GM12878 (cell line): ENCODE measurements around the gene BRD2. TPM values are rescaled to one million over a fixed set of nuclear protein-coding genes. Genes with fewer than 3 reads are reported as not detected.
A peak's percentile ranks its signal among the peaks of the same experiment; 100 is the strongest.

ENCODE experiments used
- ATAC-seq: fragments of 200-7000 bp; cut with Tn5 transposase; 3 replicates; pipeline ENCODE4 v1.9.1; 2020; ENCODE audit warnings: mild to moderate bottlenecking, moderate library complexity
- BruUV-seq: library from RNA; stranded (reverse); fragments of 400-500 nt; replicated peaks from 2 replicates; lab custom pipeline; 2021; lab: Mats Ljungman, UMichigan
- CTCF ChIA-PET: fragments of 300-600 bp; sonication (Branson Sonifier 250); formaldehyde crosslinking; extraction: SDS; loops from one replicate; lab custom pipeline; 2021; ENCODE audit warnings: inconsistent platforms; lab: Yijun Ruan, JAX
- POLR2A ChIA-PET: fragments of 350-600 bp; formaldehyde crosslinking; extraction: SDS; loops from one replicate; lab custom pipeline; 2021; ENCODE audit warnings: inconsistent platforms; lab: Charles Lee
- RAD21 ChIA-PET: fragments of 300-600 bp; sonication (Branson Sonifier 250); formaldehyde crosslinking; loops from one replicate; lab custom pipeline; 2023; ENCODE audit warnings: antibody characterized with exemption; ENCODE audit not compliant: unreplicated experiment; lab: Charles Lee
- SMC1A ChIA-PET: fragments of 300-600 bp; sonication (Branson Sonifier 250); formaldehyde crosslinking; loops from one replicate; lab custom pipeline; 2023; ENCODE audit not compliant: unreplicated experiment, uncharacterized antibody; lab: Charles Lee
- DNase-seq: peaks from one replicate; pipeline ENCODE4 v3.0.0-alpha.2; 2011; ENCODE audit warnings: low read depth, low spot score
- FAIRE-seq: peaks from 3 replicates; lab custom pipeline; 2011; peaks lifted over from hg19 to GRCh38; lab: Jason Lieb, UNC
- H2AFZ ChIP-seq: 2 replicates; pipeline ENCODE4 v1.6.0; 2011; ENCODE audit warnings: low read depth, low read length, control low read depth; ENCODE audit not compliant: control insufficient read depth
- H3K27ac ChIP-seq: 2 replicates; pipeline ENCODE4 v1.5.1; 2011; ENCODE audit warnings: control low read depth; ENCODE audit not compliant: control insufficient read depth, insufficient read depth
- H3K27me3 ChIP-seq, 2 experiments: replicated peaks in 1 of 2; 2 replicates each; pipeline versions ENCODE4 v1.6.0 to v1.6.1; 2011; ENCODE audit warnings: low read length in 1 of 2; ENCODE audit not compliant: control insufficient read depth in 2 of 2, insufficient read depth in 2 of 2
- H3K36me3 ChIP-seq, 2 experiments: 2 replicates each; pipeline ENCODE4 v1.5.1; 2011; ENCODE audit warnings: low read length in 1 of 2; ENCODE audit not compliant: control insufficient read depth in 2 of 2, insufficient read depth in 2 of 2
- H3K4me1 ChIP-seq: 2 replicates; pipeline ENCODE4 v1.6.1; 2011; ENCODE audit warnings: mild to moderate bottlenecking, low read length, moderate library complexity, mixed read lengths; ENCODE audit not compliant: control insufficient read depth, insufficient read depth
- H3K4me2 ChIP-seq: 2 replicates; pipeline ENCODE4 v1.6.0; 2011; ENCODE audit warnings: control low read depth; ENCODE audit not compliant: control insufficient read depth, insufficient read depth
- H3K4me3 ChIP-seq: fragments of 200-600 bp; sonication (generic); 2 replicates; pipeline ENCODE4 v1.5.1; 2016
- H3K79me2 ChIP-seq: 2 replicates; pipeline ENCODE4 v1.6.0; 2011; ENCODE audit warnings: low read length; ENCODE audit not compliant: control insufficient read depth, insufficient read depth
- H3K9ac ChIP-seq: 2 replicates; pipeline ENCODE4 v1.8.0; 2011; ENCODE audit warnings: low read length, control low read depth, mixed read lengths; ENCODE audit not compliant: control insufficient read depth, insufficient read depth
- H3K9me3 ChIP-seq: replicated peaks from 3 replicates; pipeline ENCODE4 v1.5.1; 2011; ENCODE audit warnings: mild to moderate bottlenecking, low read length; ENCODE audit not compliant: control insufficient read depth, insufficient read depth
- H4K20me1 ChIP-seq: 2 replicates; pipeline ENCODE4 v1.6.0; 2011; ENCODE audit not compliant: control insufficient read depth, insufficient read depth
- POLR2A ChIP-seq: IDR thresholded peaks from 2 replicates; pipeline ENCODE4 v1.6.1; 2011; ENCODE audit warnings: low read depth, mild to moderate bottlenecking, low read length
- POLR2AphosphoS2 ChIP-seq: IDR thresholded peaks from 2 replicates; pipeline ENCODE4 v1.6.1; 2011; ENCODE audit warnings: low read depth, mild to moderate bottlenecking, low read length, improper control_type of control experiment, moderate library complexity
- POLR2AphosphoS5 ChIP-seq: IDR thresholded peaks from 2 replicates; pipeline ENCODE4 v1.6.1; 2011; ENCODE audit warnings: mild to moderate bottlenecking, low read length, inconsistent platforms
- SMAD5 ChIP-seq: IDR thresholded peaks from 2 replicates; pipeline ENCODE4 v1.6.1; 2016; ENCODE audit warnings: antibody characterized with exemption, low read depth
- YBX1 ChIP-seq: fragments of 450-650 bp; IDR thresholded peaks from 2 replicates; pipeline ENCODE4 v1.6.1; 2016; ENCODE audit warnings: antibody characterized with exemption
- WGBS: methylation state at CpG from one replicate; pipeline ENCODE4 v1.1.6; 2016; ENCODE audit warnings: low lambda C conversion rate; ENCODE audit not compliant: insufficient replicate concordance, insufficient coverage; ENCODE audit errors: missing lambda C conversion rate; 5-methylcytosine and 5-hydroxymethylcytosine counted together
- in situ Hi-C: fragments of 300-500 bp; cut with MboI; formaldehyde crosslinking; loops from 9 replicates; pipeline ENCODE4 v1.14.3; 2018; ENCODE audit warnings: mixed read lengths
- intact Hi-C: fragments of 100-400 bp; cut with micrococcal nuclease; formaldehyde crosslinking; loops from one replicate; pipeline ENCODE4 v1.14.2; 2022; ENCODE audit not compliant: unreplicated experiment
- polyA plus RNA-seq, 11 experiments: library from polyadenylated mRNA; depleted of rRNA in 4 of 11; unstranded in 6 of 11; stranded (reverse) in 5 of 11; fragments of >200 nt; fragmentation: Nextera tagmentation in 4 of 11; fragmentation: Illumina TruSeq in 1 of 11; extraction: Ambion mirVana in 4 of 11; extraction: Trizol in 1 of 11; gene quantifications; 1 replicate in 1 of 11; 2 replicates in 10 of 11; pipeline versions ENCODE4 v1.2.1 to v1.2.3, GENCODE V29; 2011 to 2016; ENCODE audit warnings: inconsistent platforms in 2 of 11, missing spikeins in 2 of 11, low read depth in 1 of 11
- total RNA-seq, 4 experiments: library from RNA; depleted of rRNA in 3 of 4; stranded (reverse); fragments of >200 nt in 3 of 4; fragmentation: Illumina TruSeq in 1 of 4; extraction: Trizol in 1 of 4; gene quantifications; 2 replicates each; pipeline versions ENCODE4 v1.2.1 to v1.2.3, GENCODE V29; 2013 to 2021

The BRD2 gene
- total and polyA plus RNA-seq, 10 of the 15 experiments (the other 5 are each of a cell fraction or from before 2014, with no cell fraction given) = 32.2 to 239 (median 139) TPM

DNA sequence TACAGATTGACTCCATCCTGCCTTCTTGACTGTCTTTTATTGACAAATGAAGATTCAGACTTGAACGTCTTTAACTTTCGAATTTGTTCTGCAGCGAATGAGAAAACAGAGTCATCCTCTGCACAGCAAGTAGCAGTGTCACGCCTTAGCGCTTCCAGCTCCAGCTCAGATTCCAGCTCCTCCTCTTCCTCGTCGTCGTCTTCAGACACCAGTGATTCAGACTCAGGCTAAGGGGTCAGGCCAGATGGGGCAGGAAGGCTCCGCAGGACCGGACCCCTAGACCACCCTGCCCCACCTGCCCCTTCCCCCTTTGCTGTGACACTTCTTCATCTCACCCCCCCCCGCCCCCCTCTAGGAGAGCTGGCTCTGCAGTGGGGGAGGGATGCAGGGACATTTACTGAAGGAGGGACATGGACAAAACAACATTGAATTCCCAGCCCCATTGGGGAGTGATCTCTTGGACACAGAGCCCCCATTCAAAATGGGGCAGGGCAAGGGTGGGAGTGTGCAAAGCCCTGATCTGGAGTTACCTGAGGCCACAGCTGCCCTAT is 12.2 kb downstream of the BRD2 start:
- FAIRE-seq = no peak
- peaks cover 31% of the 10 kb centered on the region for H3K79me2 ChIP-seq
- RAD21 ChIA-PET = interaction anchor here (1.1 to 9.0 kb wide), 6 partner anchors 9 to 95 kb away, joined by 4 to 135 read pairs (median 5); partner anchors contain the start of genes HLA-DMA and HLA-DPB1
- ATAC-seq = no peak
- no peak overlapping the region for H3K27ac ChIP-seq
- in situ Hi-C loops = no loop called here
- H2AFZ ChIP-seq = no peak overlapping the region
- H3K9ac ChIP-seq = no peak overlapping the region
- H3K4me3 ChIP-seq = no peak overlapping the region
- WGBS = 75% methylated on average over 11 of the region's 11 CpGs
- SMC1A ChIA-PET = interaction anchor here (0.6 to 9.4 kb wide), 8 partner anchors 9 to 98 kb away, joined by 3 to 195 read pairs (median 8); partner anchors contain the start of gene HLA-DMA
- no peak for DNase-seq
- TF ChIP-seq POLR2AphosphoS5 (peak; percentile 24), YBX1 (no peak), SMAD5 (peak; percentile 49; the same call in 1 of the 2 replicates), POLR2A (peak; percentile 14; the same call in 1 of the 2 replicates), POLR2AphosphoS2 (0 out of 2 replicates have a peak, but pooled peaks have one; percentile 20)
- H3K36me3 ChIP-seq = peaks cover 42 to 47% of the 10 kb centered on the region in 2 experiments
- no peaks in the 10 kb centered on the region; the same call in 1 of the 2 replicates for H3K4me1 ChIP-seq
- CTCF ChIA-PET = interaction anchor here (0.7 to 3.6 kb wide), 13 partner anchors 8 to 195 kb away, joined by 3 to 32 read pairs (median 7); partner anchors contain the start of genes BRD2, HLA-DMA and TAP2
- H4K20me1 ChIP-seq = peaks cover 19% of the 10 kb centered on the region; the same call in 1 of the 2 replicates
- H3K9me3 ChIP-seq = no peaks in the 10 kb centered on the region
- intact Hi-C loops = no loop called here
- no peaks in the 10 kb centered on the region for H3K27me3 ChIP-seq
- no TSS peak for BruUV-seq
- POLR2A ChIA-PET = interaction anchor here (0.6 to 16.6 kb wide), 7 partner anchors 8 to 163 kb away, joined by 3 to 486 read pairs (median 5); partner anchors contain the start of genes BRD2 and HLA-DMA
- no peak overlapping the region for H3K4me2 ChIP-seq
